Measurements from ENCODE around the gene NAA50. TPM values are rescaled to one million over a fixed set of nuclear protein-coding genes. Genes with fewer than 3 reads are reported as not detected.
A peak's percentile ranks its signal among the peaks of the same experiment; 100 is the strongest.

The NAA50 gene
- total and polyA plus RNA-seq, 2 donors (not counting 1 experiment from before 2014, with no cell fraction given): 27.6 to 116 TPM

DNA sequence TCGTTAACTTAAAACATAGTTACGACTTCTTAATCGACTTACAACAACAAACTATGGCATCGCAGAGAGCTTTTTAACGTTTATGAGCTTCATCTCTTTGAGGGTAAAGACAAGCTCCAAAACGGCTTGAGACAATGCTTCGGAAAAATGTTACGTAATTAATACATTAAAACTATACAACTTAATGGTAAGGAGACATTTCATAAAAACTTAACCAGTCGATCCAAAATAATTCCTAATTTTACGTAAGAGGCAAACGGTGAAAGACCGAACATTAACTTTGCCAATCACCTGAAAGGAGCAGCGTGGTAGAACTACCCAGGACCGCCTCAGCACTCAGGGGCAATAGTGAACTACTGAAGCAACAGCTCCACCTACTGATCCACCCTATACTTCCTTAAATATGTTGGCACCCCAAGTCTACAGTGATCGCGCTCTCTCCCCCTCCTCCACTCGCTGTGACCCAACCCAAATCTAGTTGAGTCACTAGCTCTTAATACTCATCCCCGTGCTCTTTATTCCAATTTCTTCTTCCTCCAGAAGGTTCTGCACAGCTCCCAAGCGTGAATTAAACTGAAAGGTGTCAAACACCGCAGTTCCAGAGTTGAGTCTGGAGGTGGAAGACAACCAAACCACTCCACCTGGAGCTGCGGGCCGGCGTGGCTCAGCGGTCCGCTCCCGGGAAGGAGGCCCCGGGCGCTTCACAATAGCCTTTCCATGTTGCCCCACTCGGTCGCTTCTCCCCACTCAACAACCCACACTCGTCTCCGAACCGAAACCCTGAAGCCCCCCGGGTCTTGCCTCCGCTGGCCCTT is 901 bp downstream of the NAA50 start:
- TF ChIP-seq, protein P1, sequence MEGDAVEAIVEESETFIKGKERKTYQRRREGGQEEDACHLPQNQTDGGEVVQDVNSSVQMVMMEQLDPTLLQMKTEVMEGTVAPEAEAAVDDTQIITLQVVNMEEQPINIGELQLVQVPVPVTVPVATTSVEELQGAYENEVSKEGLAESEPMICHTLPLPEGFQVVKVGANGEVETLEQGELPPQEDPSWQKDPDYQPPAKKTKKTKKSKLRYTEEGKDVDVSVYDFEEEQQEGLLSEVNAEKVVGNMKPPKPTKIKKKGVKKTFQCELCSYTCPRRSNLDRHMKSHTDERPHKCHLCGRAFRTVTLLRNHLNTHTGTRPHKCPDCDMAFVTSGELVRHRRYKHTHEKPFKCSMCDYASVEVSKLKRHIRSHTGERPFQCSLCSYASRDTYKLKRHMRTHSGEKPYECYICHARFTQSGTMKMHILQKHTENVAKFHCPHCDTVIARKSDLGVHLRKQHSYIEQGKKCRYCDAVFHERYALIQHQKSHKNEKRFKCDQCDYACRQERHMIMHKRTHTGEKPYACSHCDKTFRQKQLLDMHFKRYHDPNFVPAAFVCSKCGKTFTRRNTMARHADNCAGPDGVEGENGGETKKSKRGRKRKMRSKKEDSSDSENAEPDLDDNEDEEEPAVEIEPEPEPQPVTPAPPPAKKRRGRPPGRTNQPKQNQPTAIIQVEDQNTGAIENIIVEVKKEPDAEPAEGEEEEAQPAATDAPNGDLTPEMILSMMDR (IDR thresholded peaks at IDR 0.05): peak; percentile 76
- no peak for TF ChIP-seq EZH2 (IDR thresholded peaks at IDR 0.05; ENCODE audit: borderline replicate concordance, insufficient read depth, low read depth, low read length, poor library complexity, severe bottlenecking)
- Histone ChIP-seq H3K9me3 (ENCODE audit: control extremely low read depth in 1 of 3, control insufficient read depth in 2 of 3, insufficient read depth in 1 of 3, low read length in 2 of 3) (no peaks in the 10 kb centered on the region), H3K27me3 (replicated peaks in 1 of 4; ENCODE audit: control extremely low read depth in 1 of 4, control insufficient read depth in 3 of 4, insufficient read depth in 4 of 4, low read length in 3 of 4) (no peaks in the 10 kb centered on the region), H3K4me2 (replicated peaks; ENCODE audit: low read depth, low read length, poor library complexity, severe bottlenecking) (peak overlapping the region; percentile 78), H3K9ac (ENCODE audit: low read length) (peak overlapping the region; percentile 90), H3K79me2 (ENCODE audit: control insufficient read depth, insufficient read depth, low read length) (peaks cover 80% of the 10 kb centered on the region), H4K20me1 (ENCODE audit: control insufficient read depth, insufficient read depth, low read length, poor library complexity, severe bottlenecking) (peaks cover 4% of the 10 kb centered on the region), H3K36me3 (replicated peaks in 1 of 2; ENCODE audit: control extremely low read depth in 1 of 2, control insufficient read depth in 1 of 2, extremely low read depth in 1 of 2, insufficient read depth in 2 of 2, low read length in 1 of 2) (peaks cover 2 to 5% of the 10 kb centered on the region in 2 experiments), H3K27ac (ENCODE audit: low read length in 2 of 2) (peak overlapping the region; percentile 96 to 99), H2AFZ (ENCODE audit: insufficient read depth, low read depth, low read length, poor library complexity, severe bottlenecking) (peak overlapping the region; percentile 93), H3K4me1 (ENCODE audit: control insufficient read depth in 2 of 2, insufficient read depth in 2 of 2, low read length in 2 of 2) (peaks cover 32 to 46% of the 10 kb centered on the region in 2 donors), H3K4me3 (ENCODE audit: control extremely low read depth in 1 of 5, extremely low read depth in 1 of 5, insufficient read depth in 1 of 5, low read depth in 2 of 5, low read length in 4 of 5) (peak overlapping the region; percentile 75 to 94 (median 85))
- H3K9me3 Mint-ChIP-seq (ENCODE audit: insufficient read depth): no peaks in the 10 kb centered on the region
- H3K27me3 Mint-ChIP-seq: no peaks in the 10 kb centered on the region
- peak; percentile 91 for DNase-seq
- ChIA-PET CTCF (interaction anchor here (0.5 to 7.2 kb wide), 54 partner anchors 10 to 673 kb away, joined by 3 to 92 read pairs (median 5); partner anchors contain the start of genes GRAMD1C, SPICE1 and USF3), POLR2A (interaction anchor here (0.7 to 3.4 kb wide), 10 partner anchors 9 to 468 kb away, joined by 3 to 24 read pairs (median 4); partner anchors contain the start of gene USF3)
- peak overlapping the region; percentile 100 for H3K27ac Mint-ChIP-seq
- WGBS (ENCODE audit: insufficient coverage): 0% methylated on average over 23 of the region's 35 CpGs
- peak; percentile 58 for ATAC-seq (ENCODE audit: low read depth)
- H3K4me3 Mint-ChIP-seq: peak overlapping the region; percentile 97
- intact Hi-C loops (cut with micrococcal nuclease): loop anchor here (1.0 to 10.0 kb wide), 11 partner anchors 9 to 1183 kb away; partner anchors contain the start of genes ATG3, GRAMD1C, SIDT1 and SLC35A5
- peaks cover 71% of the 10 kb centered on the region for H3K4me1 Mint-ChIP-seq
